Central memory CD8-positive, alpha-beta T cell (primary cell): ENCODE data around the gene BIN1.

ENCODE experiments used
- ATAC-seq: fragments of 150-1000 bp; cut with Tn5 transposase; replicated peaks from 2 replicates; pipeline ENCODE4 v1.10.0; 2022; ENCODE audit warnings: mild to moderate bottlenecking, moderate FRiP score, moderate number of reproducible peaks; ENCODE audit not compliant: poor library complexity, severe bottlenecking; ENCODE audit errors: extremely low read depth
- DNase-seq, 2 donors: peaks; one replicate each; pipeline ENCODE4 v3.0.0; 2021; ENCODE audit warnings: low spot score in 2 of 2
- H3K27ac Mint-ChIP-seq: one replicate; pipeline ENCODE4 v1.8.0; 2022; ENCODE audit warnings: low read depth, mild to moderate bottlenecking, moderate library complexity, mixed read lengths
- H3K27me3 Mint-ChIP-seq: one replicate; pipeline ENCODE4 v1.8.0; 2022; ENCODE audit warnings: mixed read lengths
- H3K36me3 Mint-ChIP-seq: one replicate; pipeline ENCODE4 v1.8.0; 2022; ENCODE audit warnings: mild to moderate bottlenecking, moderate library complexity, mixed read lengths; ENCODE audit not compliant: insufficient read depth
- H3K4me1 Mint-ChIP-seq: one replicate; pipeline ENCODE4 v1.8.0; 2022; ENCODE audit warnings: mixed read lengths
- H3K4me3 Mint-ChIP-seq: one replicate; pipeline ENCODE4 v1.8.0; 2022; ENCODE audit warnings: mild to moderate bottlenecking, moderate library complexity, mixed read lengths
- H3K9me3 Mint-ChIP-seq: one replicate; pipeline ENCODE4 v1.8.0; 2022; ENCODE audit warnings: mixed read lengths

BIN1 gene

GRCh38 chr2:127097841-127098651 is 8.9 kb downstream of the BIN1 start:
- H3K36me3 Mint-ChIP-seq = peaks cover 4% of the 10 kb centered on the region
- H3K4me3 Mint-ChIP-seq = no peak overlapping the region
- H3K4me1 Mint-ChIP-seq = peaks cover 8% of the 10 kb centered on the region
- H3K27me3 Mint-ChIP-seq = no peaks in the 10 kb centered on the region
- no peak overlapping the region for H3K27ac Mint-ChIP-seq
- H3K9me3 Mint-ChIP-seq = no peaks in the 10 kb centered on the region
- ATAC-seq (no peak), DNase-seq (no peak)

GRCh38 chr2:127097471-127097765 is 9.5 kb downstream of the BIN1 start:
- H3K9me3 Mint-ChIP-seq = no peaks in the 10 kb centered on the region
- no peak overlapping the region for H3K4me3 Mint-ChIP-seq
- peaks cover 4% of the 10 kb centered on the region for H3K36me3 Mint-ChIP-seq
- H3K27ac Mint-ChIP-seq = no peak overlapping the region
- ATAC-seq = no peak
- no peaks in the 10 kb centered on the region for H3K27me3 Mint-ChIP-seq
- peaks cover 4% of the 10 kb centered on the region for H3K4me1 Mint-ChIP-seq
- DNase-seq = no peak

- Mint-ChIP-seq H3K4me3 (no peak overlapping the region), H3K27ac (no peak overlapping the region), H3K9me3 (no peaks in the 10 kb centered on the region), H3K27me3 (no peaks in the 10 kb centered on the region), H3K36me3 (peaks cover 4% of the 10 kb centered on the region), H3K4me1 (peaks cover 4% of the 10 kb centered on the region)
- no peak for ATAC-seq
- no peak for DNase-seq
Measured at GRCh38 chr2:127096718-127097470, 10.1 kb downstream of the BIN1 start.

GRCh38 chr2:127096280-127096679 is 10.7 kb downstream of the BIN1 start:
- peaks cover 4% of the 10 kb centered on the region for H3K36me3 Mint-ChIP-seq
- no peak for ATAC-seq
- H3K27me3 Mint-ChIP-seq = no peaks in the 10 kb centered on the region
- H3K27ac Mint-ChIP-seq = no peak overlapping the region
- no peaks in the 10 kb centered on the region for H3K9me3 Mint-ChIP-seq
- DNase-seq = no peak
- H3K4me3 Mint-ChIP-seq = no peak overlapping the region
- H3K4me1 Mint-ChIP-seq = peaks cover 2% of the 10 kb centered on the region

GRCh38 chr2:127095784-127096183 is 11.2 kb downstream of the BIN1 start:
- no peaks in the 10 kb centered on the region for H3K9me3 Mint-ChIP-seq
- no peaks in the 10 kb centered on the region for H3K27me3 Mint-ChIP-seq
- no peak overlapping the region for H3K27ac Mint-ChIP-seq
- H3K36me3 Mint-ChIP-seq = peaks cover 4% of the 10 kb centered on the region
- ATAC-seq = no peak
- no peak for DNase-seq
- no peak overlapping the region for H3K4me3 Mint-ChIP-seq
- no peaks in the 10 kb centered on the region for H3K4me1 Mint-ChIP-seq

GRCh38 chr2:127095367-127095641 is 11.7 kb downstream of the BIN1 start:
- H3K36me3 Mint-ChIP-seq = peaks cover 4% of the 10 kb centered on the region
- no peak overlapping the region for H3K4me3 Mint-ChIP-seq
- no peak for ATAC-seq

GRCh38 chr2:127094509-127095366 is 12.2 kb downstream of the BIN1 start:
- ATAC-seq (no peak), DNase-seq (no peak)
- no peaks in the 10 kb centered on the region for H3K27me3 Mint-ChIP-seq
- no peaks in the 10 kb centered on the region for H3K4me1 Mint-ChIP-seq
- H3K36me3 Mint-ChIP-seq = peaks cover 4% of the 10 kb centered on the region
- H3K4me3 Mint-ChIP-seq = no peak overlapping the region
- H3K27ac Mint-ChIP-seq = no peak overlapping the region
- H3K9me3 Mint-ChIP-seq = no peaks in the 10 kb centered on the region

More at GRCh38 chr2:127095367-127095641, 11.7 kb downstream of the BIN1 start:
- Mint-ChIP-seq H3K4me1 (no peaks in the 10 kb centered on the region), H3K27ac (no peak overlapping the region), H3K9me3 (no peaks in the 10 kb centered on the region), H3K27me3 (no peaks in the 10 kb centered on the region)
- no peak for DNase-seq

GRCh38 chr2:127093648-127094210 is 13.2 kb downstream of the BIN1 start:
- Mint-ChIP-seq H3K27ac (peak overlapping the region; percentile 35), H3K27me3 (no peaks in the 10 kb centered on the region), H3K4me3 (no peak overlapping the region), H3K4me1 (peaks cover under 1% of the 10 kb centered on the region), H3K9me3 (no peaks in the 10 kb centered on the region), H3K36me3 (peaks cover 3% of the 10 kb centered on the region)
- DNase-seq = no peak
- no peak for ATAC-seq

- Mint-ChIP-seq H3K36me3 (peaks cover 3% of the 10 kb centered on the region), H3K4me3 (no peak overlapping the region), H3K4me1 (peaks cover 8% of the 10 kb centered on the region), H3K27me3 (no peaks in the 10 kb centered on the region), H3K27ac (peak overlapping the region; percentile 35), H3K9me3 (no peaks in the 10 kb centered on the region)
- no peak for ATAC-seq
- no peak for DNase-seq
Measured at GRCh38 chr2:127092901-127093516, 13.9 kb downstream of the BIN1 start.

- no peak overlapping the region for H3K27ac Mint-ChIP-seq
- ATAC-seq (no peak), DNase-seq (no peak)
- peaks cover 12% of the 10 kb centered on the region for H3K4me1 Mint-ChIP-seq
- no peak overlapping the region for H3K4me3 Mint-ChIP-seq
- H3K9me3 Mint-ChIP-seq = no peaks in the 10 kb centered on the region
- no peaks in the 10 kb centered on the region for H3K27me3 Mint-ChIP-seq
- peaks cover 3% of the 10 kb centered on the region for H3K36me3 Mint-ChIP-seq
Measured at GRCh38 chr2:127092306-127092705, 14.6 kb downstream of the BIN1 start.

- ATAC-seq = no peak
Measured at GRCh38 chr2:127091886-127092285, 15.1 kb downstream of the BIN1 start.

GRCh38 chr2:127091148-127091547 is 15.8 kb downstream of the BIN1 start:
- no peak overlapping the region for H3K27ac Mint-ChIP-seq
- DNase-seq = no peak
- H3K4me1 Mint-ChIP-seq = peaks cover 19% of the 10 kb centered on the region
- peaks cover 3% of the 10 kb centered on the region for H3K36me3 Mint-ChIP-seq
- no peaks in the 10 kb centered on the region for H3K9me3 Mint-ChIP-seq
- no peaks in the 10 kb centered on the region for H3K27me3 Mint-ChIP-seq
- no peak overlapping the region for H3K4me3 Mint-ChIP-seq
- ATAC-seq = no peak

More at GRCh38 chr2:127091886-127092285, 15.1 kb downstream of the BIN1 start:
- H3K27me3 Mint-ChIP-seq = no peaks in the 10 kb centered on the region
- H3K27ac Mint-ChIP-seq = no peak overlapping the region
- H3K9me3 Mint-ChIP-seq = no peaks in the 10 kb centered on the region
- peaks cover 15% of the 10 kb centered on the region for H3K4me1 Mint-ChIP-seq
- no peak overlapping the region for H3K4me3 Mint-ChIP-seq
- H3K36me3 Mint-ChIP-seq = peaks cover 3% of the 10 kb centered on the region
- no peak for DNase-seq
